Hepatocyte (in vitro differentiated cells): ENCODE measurements around the gene PIP5K1C. TPM values are rescaled to one million over a fixed set of nuclear protein-coding genes. Genes with fewer than 3 reads are reported as not detected.

Experiments used
- DNase-seq: peaks from one replicate; pipeline ENCODE4 v3.0.0-alpha.2; 2016; ENCODE audit warnings: low spot score
- H2AFZ ChIP-seq: fragments of 200-600 bp; sonication (generic); 2 replicates; pipeline ENCODE4 v1.6.0; 2016; ENCODE audit warnings: antibody characterized with exemption, mild to moderate bottlenecking
- H3K27ac ChIP-seq: fragments of 200-600 bp; sonication (generic); 2 replicates; pipeline ENCODE4 v1.5.1; 2016; ENCODE audit warnings: mild to moderate bottlenecking
- H3K27me3 ChIP-seq: fragments of 200-600 bp; sonication (generic); 2 replicates; pipeline ENCODE4 v1.6.1; 2016
- H3K36me3 ChIP-seq: fragments of 200-600 bp; sonication (generic); replicated peaks from 2 replicates; pipeline ENCODE4 v1.5.1; 2016; ENCODE audit warnings: low read depth; ENCODE audit not compliant: insufficient read depth
- H3K4me1 ChIP-seq: fragments of 200-600 bp; sonication (generic); 2 replicates; pipeline ENCODE4 v1.5.1; 2016; ENCODE audit warnings: mild to moderate bottlenecking, moderate library complexity; ENCODE audit not compliant: insufficient read depth
- H3K4me2 ChIP-seq: fragments of 200-600 bp; sonication (generic); 2 replicates; pipeline ENCODE4 v1.6.0; 2016
- H3K4me3 ChIP-seq: fragments of 200-600 bp; sonication (generic); 2 replicates; pipeline ENCODE4 v1.5.1; 2016; ENCODE audit warnings: mild to moderate bottlenecking
- H3K79me2 ChIP-seq: fragments of 200-600 bp; sonication (generic); 2 replicates; pipeline ENCODE4 v1.6.0; 2017; ENCODE audit warnings: mild to moderate bottlenecking
- H3K9me2 ChIP-seq: fragments of 200-600 bp; sonication (generic); replicated peaks from 2 replicates; pipeline ENCODE4 v1.6.0; 2017; ENCODE audit warnings: mild to moderate bottlenecking; ENCODE audit not compliant: insufficient read depth
- H3K9me3 ChIP-seq: fragments of 200-600 bp; sonication (generic); 2 replicates; pipeline ENCODE4 v1.5.1; 2016; ENCODE audit warnings: low read depth, mild to moderate bottlenecking
- H4K20me1 ChIP-seq: fragments of 200-600 bp; sonication (generic); 2 replicates; pipeline ENCODE4 v1.6.0; 2016; ENCODE audit warnings: mild to moderate bottlenecking; ENCODE audit not compliant: insufficient read depth, poor library complexity, severe bottlenecking
- EZH2 ChIP-seq: fragments of 200-600 bp; sonication (generic); IDR thresholded peaks from 2 replicates; pipeline ENCODE4 v1.6.1; 2016; ENCODE audit warnings: antibody characterized with exemption, mild to moderate bottlenecking, borderline replicate concordance
- EZH2phosphoT487 ChIP-seq: fragments of 200-600 bp; sonication (generic); IDR thresholded peaks from one replicate; pipeline ENCODE4 v1.6.1; 2018; ENCODE audit warnings: antibody characterized with exemption, mild to moderate bottlenecking, low read depth, moderate library complexity; ENCODE audit not compliant: unreplicated experiment, severe bottlenecking
- WGBS: methylation state at CpG from one replicate; pipeline ENCODE4 v1.1.6; 2016; ENCODE audit warnings: low lambda C conversion rate; ENCODE audit errors: missing lambda C conversion rate; 5-methylcytosine and 5-hydroxymethylcytosine counted together
- polyA plus RNA-seq: library from polyadenylated mRNA; unstranded; fragments of >200 nt; fragmentation: Nextera tagmentation; extraction: Ambion mirVana; gene quantifications from 2 replicates; pipeline ENCODE4 v1.2.1, GENCODE V29; 2016
- total RNA-seq: library from RNA; depleted of rRNA; stranded (reverse); fragments of >200 nt; gene quantifications from 2 replicates; pipeline ENCODE4 v1.2.3, GENCODE V29; 2014
- TF ChIP-seq, protein P1 (sequence below): fragments of 200-600 bp; sonication (generic); IDR thresholded peaks from 2 replicates; pipeline ENCODE4 v1.5.1; 2016; ENCODE audit warnings: antibody characterized with exemption, mild to moderate bottlenecking; ENCODE audit not compliant: poor library complexity

Gene PIP5K1C
- total and polyA plus RNA-seq, 2 experiments from 2014 or later, result 20.7 to 37.1 TPM

DNA sequence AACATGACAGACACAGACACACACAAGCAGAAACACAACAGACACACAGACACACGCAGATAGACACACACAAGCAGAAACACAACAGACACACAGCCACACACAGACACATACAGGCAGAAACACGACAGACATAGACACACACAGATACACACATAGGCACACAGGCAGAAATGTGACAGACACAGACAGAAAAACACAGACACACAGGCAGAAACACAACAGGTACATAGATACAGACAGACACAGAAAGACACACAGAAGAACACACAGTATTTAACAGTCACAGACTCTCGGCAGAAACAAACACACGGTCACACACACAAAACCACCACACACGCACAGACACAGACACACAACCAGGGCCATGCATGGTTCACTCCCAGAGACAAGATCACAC lies 94.5 kb downstream of the PIP5K1C start:
- H3K27ac ChIP-seq, result no peak overlapping the region
- H3K79me2 ChIP-seq, result no peaks in the 10 kb centered on the region
- no peak overlapping the region for H2AFZ ChIP-seq
- H3K9me2 ChIP-seq, result no peaks in the 10 kb centered on the region
- 79% methylated on average over 5 of the region's 5 CpGs for WGBS
- no peaks in the 10 kb centered on the region for H3K9me3 ChIP-seq
- no peak for DNase-seq
- no peak for TF ChIP-seq EZH2
- TF ChIP-seq, protein P1, sequence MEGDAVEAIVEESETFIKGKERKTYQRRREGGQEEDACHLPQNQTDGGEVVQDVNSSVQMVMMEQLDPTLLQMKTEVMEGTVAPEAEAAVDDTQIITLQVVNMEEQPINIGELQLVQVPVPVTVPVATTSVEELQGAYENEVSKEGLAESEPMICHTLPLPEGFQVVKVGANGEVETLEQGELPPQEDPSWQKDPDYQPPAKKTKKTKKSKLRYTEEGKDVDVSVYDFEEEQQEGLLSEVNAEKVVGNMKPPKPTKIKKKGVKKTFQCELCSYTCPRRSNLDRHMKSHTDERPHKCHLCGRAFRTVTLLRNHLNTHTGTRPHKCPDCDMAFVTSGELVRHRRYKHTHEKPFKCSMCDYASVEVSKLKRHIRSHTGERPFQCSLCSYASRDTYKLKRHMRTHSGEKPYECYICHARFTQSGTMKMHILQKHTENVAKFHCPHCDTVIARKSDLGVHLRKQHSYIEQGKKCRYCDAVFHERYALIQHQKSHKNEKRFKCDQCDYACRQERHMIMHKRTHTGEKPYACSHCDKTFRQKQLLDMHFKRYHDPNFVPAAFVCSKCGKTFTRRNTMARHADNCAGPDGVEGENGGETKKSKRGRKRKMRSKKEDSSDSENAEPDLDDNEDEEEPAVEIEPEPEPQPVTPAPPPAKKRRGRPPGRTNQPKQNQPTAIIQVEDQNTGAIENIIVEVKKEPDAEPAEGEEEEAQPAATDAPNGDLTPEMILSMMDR, result no peak
- TF ChIP-seq EZH2phosphoT487, result no peak
- no peak overlapping the region for H3K4me3 ChIP-seq
- peaks cover 17% of the 10 kb centered on the region for H3K4me1 ChIP-seq
- H4K20me1 ChIP-seq, result no peaks in the 10 kb centered on the region
- H3K27me3 ChIP-seq, result peaks cover 27% of the 10 kb centered on the region
- H3K36me3 ChIP-seq, result no peaks in the 10 kb centered on the region
- H3K4me2 ChIP-seq, result peak overlapping the region; percentile 82

DNA sequence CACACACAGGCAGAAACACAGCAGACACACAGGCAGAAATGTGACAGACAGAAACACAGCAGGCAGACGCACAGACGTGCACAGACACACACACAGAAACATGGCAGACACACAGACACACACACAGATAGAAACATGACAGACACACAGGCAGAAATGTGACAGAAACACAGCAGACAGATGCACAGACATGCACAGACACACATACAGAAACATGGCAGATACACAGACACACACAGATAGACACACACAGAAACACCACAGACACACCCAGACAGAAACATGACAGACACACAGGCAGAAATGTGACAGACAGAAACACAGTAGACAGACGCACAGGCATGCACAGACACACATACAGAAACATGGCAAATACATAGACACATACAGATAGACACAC lies 94.9 kb downstream of the PIP5K1C start:
- peaks cover 17% of the 10 kb centered on the region for H3K4me1 ChIP-seq
- TF ChIP-seq EZH2 (no peak), EZH2phosphoT487 (no peak)
- TF ChIP-seq, protein P1, result no peak
- no peaks in the 10 kb centered on the region for H4K20me1 ChIP-seq
- H3K36me3 ChIP-seq, result no peaks in the 10 kb centered on the region
- H3K9me2 ChIP-seq, result no peaks in the 10 kb centered on the region
- H3K4me2 ChIP-seq, result no peak overlapping the region
- no peak overlapping the region for H2AFZ ChIP-seq
- H3K27me3 ChIP-seq, result peaks cover 27% of the 10 kb centered on the region
- H3K27ac ChIP-seq, result no peak overlapping the region
- 90% methylated on average over 3 of the region's 3 CpGs for WGBS
- H3K79me2 ChIP-seq, result no peaks in the 10 kb centered on the region
- no peak overlapping the region for H3K4me3 ChIP-seq
- no peaks in the 10 kb centered on the region for H3K9me3 ChIP-seq
- no peak for DNase-seq

DNA sequence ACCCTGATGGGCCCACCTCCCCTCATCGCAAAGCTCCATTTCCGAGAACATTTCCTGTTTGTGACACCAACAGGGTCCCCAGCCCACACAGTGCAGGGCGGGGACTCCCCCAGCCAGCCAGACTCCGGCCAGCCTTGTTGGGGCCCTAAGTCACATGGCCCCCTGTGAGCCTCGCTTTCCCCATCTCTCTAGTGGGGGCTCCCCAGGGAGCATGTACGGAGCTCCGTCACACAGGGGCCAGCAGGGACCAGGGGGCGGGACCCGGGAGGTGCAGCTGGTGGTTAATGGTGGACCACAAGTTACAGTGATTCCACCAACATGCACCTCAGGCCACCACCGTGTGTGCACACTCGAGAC lies 95.3 kb downstream of the PIP5K1C start:
- Histone ChIP-seq H4K20me1 (no peaks in the 10 kb centered on the region), H3K9me3 (no peaks in the 10 kb centered on the region), H3K79me2 (no peaks in the 10 kb centered on the region), H3K27me3 (peaks cover 27% of the 10 kb centered on the region), H3K4me1 (peaks cover 17% of the 10 kb centered on the region), H3K27ac (no peak overlapping the region), H3K36me3 (no peaks in the 10 kb centered on the region), H3K4me2 (no peak overlapping the region), H2AFZ (no peak overlapping the region), H3K4me3 (no peak overlapping the region), H3K9me2 (no peaks in the 10 kb centered on the region)
- TF ChIP-seq, protein P1, result no peak
- TF ChIP-seq EZH2phosphoT487 (no peak), EZH2 (no peak)
- 82% methylated on average over 11 of the region's 11 CpGs for WGBS
- DNase-seq, result no peak
